GM19099 (cell line): Measurements from ENCODE around the gene IP6K1.

Source experiments
- POLR2A ChIP-seq: IDR thresholded peaks from 3 replicates; pipeline ENCODE4 v1.6.1; 2011; ENCODE audit warnings: low read depth; ENCODE audit not compliant: insufficient read length; ENCODE audit errors: extremely low read depth

IP6K1 gene

GRCh38 chr3:49723628-49724551 is 62.5 kb downstream of the IP6K1 start, which contains the start of gene GMPPB:
Gene GMPPB (minus strand): TSS chr3:49723951. CDS start chr3:49723726, 225 bp downstream.
- TF ChIP-seq POLR2A, result peak; percentile 79

- no peak for TF ChIP-seq POLR2A
These were observed 63.1 kb downstream of the IP6K1 start for GRCh38 chr3:49723296-49723627.

GRCh38 chr3:49722896-49723295 is 63.4 kb downstream of the IP6K1 start:
- no peak for TF ChIP-seq POLR2A

GRCh38 chr3:49721896-49722781 is 64.2 kb downstream of the IP6K1 start:
- TF ChIP-seq POLR2A, result no peak

- TF ChIP-seq POLR2A, result no peak
These were observed 64.8 kb downstream of the IP6K1 start for GRCh38 chr3:49721596-49721895.

GRCh38 chr3:49720855-49721595 is 65.3 kb downstream of the IP6K1 start:
- peak; percentile 36 for TF ChIP-seq POLR2A

GRCh38 chr3:49719214-49719884 is 67.0 kb downstream of the IP6K1 start, which contains the start of gene AMIGO3:
Gene AMIGO3 (minus strand): TSS chr3:49719684. CDS start chr3:49719465, 219 bp downstream.
- TF ChIP-seq POLR2A, result peak; percentile 85

- no peak for TF ChIP-seq POLR2A
These were observed 67.5 kb downstream of the IP6K1 start for GRCh38 chr3:49718858-49719213.

GRCh38 chr3:49717959-49718857 is 68.1 kb downstream of the IP6K1 start:
- peak; percentile 5 for TF ChIP-seq POLR2A

GRCh38 chr3:49717211-49717958 is 69.0 kb downstream of the IP6K1 start:
- TF ChIP-seq POLR2A, result no peak

- TF ChIP-seq POLR2A, result no peak
These were observed 69.6 kb downstream of the IP6K1 start for GRCh38 chr3:49716691-49717210.

- no peak for TF ChIP-seq POLR2A
These were observed 70.2 kb downstream of the IP6K1 start for GRCh38 chr3:49716169-49716568.

- no peak for TF ChIP-seq POLR2A
These were observed 70.7 kb downstream of the IP6K1 start for GRCh38 chr3:49715611-49716121.
